H1 (cell line): Measurements from ENCODE around the gene MTFP1. TPM values are rescaled to one million over a fixed set of nuclear protein-coding genes. Genes with fewer than 3 reads are reported as not detected.

Experiments used
- CTCF ChIA-PET: fragments of 300-600 bp; sonication (Branson Sonifier 250); formaldehyde crosslinking; loops from one replicate; lab custom pipeline; 2021; ENCODE audit not compliant: partially characterized antibody; lab: Charles Lee
- POLR2A ChIA-PET: fragments of 300-600 bp; sonication (Branson Sonifier 250); formaldehyde crosslinking; loops from one replicate; lab custom pipeline; 2021; ENCODE audit warnings: inconsistent platforms; ENCODE audit not compliant: partially characterized antibody; lab: Charles Lee
- DNase-seq, 2 experiments: peaks; one replicate each; pipeline versions ENCODE4 v3.0.0 to v3.0.0-alpha.2; 2010 to 2022; ENCODE audit warnings: low spot score in 2 of 2, low read depth in 1 of 2, mixed read lengths in 1 of 2
- FAIRE-seq: peaks from 2 replicates; lab custom pipeline; 2011; peaks lifted over from hg19 to GRCh38; lab: Jason Lieb, UNC
- H2AFZ ChIP-seq: 2 replicates; pipeline ENCODE4 v1.8.1; 2012; ENCODE audit warnings: low read length, inconsistent platforms
- H2AK5ac ChIP-seq: 2 replicates; pipeline ENCODE4 v1.6.1; 2013; ENCODE audit warnings: low read depth, low read length
- H2BK120ac ChIP-seq: replicated peaks from 2 replicates; pipeline ENCODE3; 2013; ENCODE audit warnings: low read depth, low read length, inconsistent platforms
- H2BK12ac ChIP-seq: 2 replicates; pipeline ENCODE4 v1.6.1; 2013; ENCODE audit warnings: low read depth, low read length
- H2BK15ac ChIP-seq: 2 replicates; pipeline ENCODE4 v1.6.1; 2013; ENCODE audit warnings: low read length
- H2BK20ac ChIP-seq: 2 replicates; pipeline ENCODE4 v1.6.1; 2013; ENCODE audit warnings: low read length
- H2BK5ac ChIP-seq: 2 replicates; pipeline ENCODE4 v1.6.1; 2013; ENCODE audit warnings: low read depth, low read length
- H3K14ac ChIP-seq: 2 replicates; pipeline ENCODE4 v1.6.1; 2013; ENCODE audit warnings: inconsistent platforms; ENCODE audit not compliant: insufficient read length
- H3K18ac ChIP-seq: 2 replicates; pipeline ENCODE4 v1.6.1; 2013; ENCODE audit warnings: low read length; ENCODE audit errors: extremely low read depth
- H3K23ac ChIP-seq: 2 replicates; pipeline ENCODE4 v1.6.1; 2013; ENCODE audit warnings: inconsistent platforms; ENCODE audit not compliant: insufficient read length
- H3K23me2 ChIP-seq: 2 replicates; pipeline ENCODE4 v1.6.1; 2013; ENCODE audit warnings: low read depth, low read length
- H3K27ac ChIP-seq: 2 replicates; pipeline ENCODE4 v1.6.1; 2011; ENCODE audit warnings: low read depth, low read length, inconsistent platforms
- H3K27me3 ChIP-seq, 4 experiments: replicated peaks in 1 of 4; 1 replicate in 1 of 4; 2 replicates in 3 of 4; pipeline versions ENCODE4 v1.6.1 to v1.8.1; 2011 to 2013; ENCODE audit warnings: low read length in 3 of 4, mild to moderate bottlenecking in 3 of 4, inconsistent platforms in 2 of 4, mixed read lengths in 2 of 4, moderate library complexity in 1 of 4; ENCODE audit not compliant: control insufficient read depth in 3 of 4, insufficient read depth in 3 of 4; ENCODE audit errors: extremely low read depth in 1 of 4
- H3K36me3 ChIP-seq, 4 experiments: 2 replicates each; pipeline versions ENCODE4 v1.6.1 to v1.8.1; 2011 to 2013; ENCODE audit warnings: mild to moderate bottlenecking in 4 of 4, low read length in 3 of 4, moderate library complexity in 2 of 4, control low read depth in 1 of 4, inconsistent platforms in 1 of 4; ENCODE audit not compliant: insufficient read depth in 4 of 4, control insufficient read depth in 2 of 4
- H3K4ac ChIP-seq: replicated peaks from 2 replicates; pipeline ENCODE3; 2013; ENCODE audit warnings: low read length, low read depth, mixed read lengths, inconsistent platforms; ENCODE audit not compliant: insufficient read length
- H3K4me1 ChIP-seq, 4 experiments: replicated peaks in 1 of 4; 1 replicate in 1 of 4; 2 replicates in 3 of 4; pipeline versions ENCODE4 v1.6.1 to v1.8.1; 2011 to 2013; ENCODE audit warnings: low read length in 3 of 4, inconsistent platforms in 2 of 4, mixed read lengths in 1 of 4; ENCODE audit not compliant: insufficient read depth in 4 of 4, control insufficient read depth in 3 of 4
- H3K4me2 ChIP-seq, 2 experiments: 2 replicates each; pipeline versions ENCODE4 v1.6.1 to v1.8.1; 2011 to 2013; ENCODE audit warnings: low read depth in 2 of 2, low read length in 2 of 2, control low read depth in 1 of 2, inconsistent platforms in 1 of 2, mild to moderate bottlenecking in 1 of 2; ENCODE audit not compliant: insufficient read depth in 1 of 2
- H3K4me3 ChIP-seq, 4 experiments: fragments of 200-600, 300-600 bp in 1 of 4; sonication (generic), shearing (Covaris generic), sonication (Bioruptor Twin) in 1 of 4; 2 replicates each; pipeline versions ENCODE4 v1.5.1 to v1.8.1; 2011 to 2016; ENCODE audit warnings: low read length in 4 of 4, low read depth in 3 of 4, control low read depth in 2 of 4, inconsistent platforms in 2 of 4, mild to moderate bottlenecking in 2 of 4, mixed read lengths in 1 of 4, moderate library complexity in 1 of 4; ENCODE audit not compliant: insufficient read depth in 2 of 4; ENCODE audit errors: extremely low read depth in 1 of 4
- H3K56ac ChIP-seq: replicated peaks from 2 replicates; pipeline ENCODE3; 2013; ENCODE audit warnings: low read depth, mild to moderate bottlenecking, mixed read lengths, low read length, inconsistent platforms; ENCODE audit not compliant: insufficient read length
- H3K79me1 ChIP-seq: 2 replicates; pipeline ENCODE4 v1.6.1; 2013; ENCODE audit warnings: low read depth, low read length, control low read depth
- H3K79me2 ChIP-seq, 2 experiments: 2 replicates each; pipeline versions ENCODE4 v1.6.1 to v1.8.1; 2012 to 2013; ENCODE audit warnings: low read length in 2 of 2, mild to moderate bottlenecking in 2 of 2, inconsistent platforms in 1 of 2; ENCODE audit not compliant: insufficient read depth in 2 of 2, control insufficient read depth in 1 of 2
- H3K9ac ChIP-seq, 4 experiments: replicated peaks in 1 of 4; 1 replicate in 1 of 4; 2 replicates in 3 of 4; pipeline versions ENCODE4 v1.6.1 to v1.8.1; 2011 to 2013; ENCODE audit warnings: low read depth in 3 of 4, low read length in 3 of 4, control low read depth in 2 of 4, mild to moderate bottlenecking in 2 of 4, moderate library complexity in 2 of 4, inconsistent platforms in 1 of 4; ENCODE audit errors: extremely low read depth in 1 of 4
- H3K9me3 ChIP-seq, 2 experiments: 2 replicates each; pipeline versions ENCODE4 v1.6.1 to v1.8.1; 2012 to 2013; ENCODE audit warnings: mild to moderate bottlenecking in 2 of 2, moderate library complexity in 2 of 2, control low read depth in 1 of 2, inconsistent platforms in 1 of 2, low read depth in 1 of 2, low read length in 1 of 2, mixed read lengths in 1 of 2; ENCODE audit not compliant: insufficient read depth in 2 of 2
- H4K20me1 ChIP-seq, 2 experiments: replicated peaks in 1 of 2; 2 replicates each; pipeline versions ENCODE3 to v1.8.1; 2011 to 2013; ENCODE audit warnings: inconsistent platforms in 2 of 2, low read length in 2 of 2, mild to moderate bottlenecking in 1 of 2; ENCODE audit not compliant: insufficient read depth in 2 of 2, control insufficient read depth in 1 of 2
- H4K5ac ChIP-seq: 2 replicates; pipeline ENCODE4 v1.6.1; 2013; ENCODE audit warnings: low read length, low read depth, mixed read lengths, inconsistent platforms; ENCODE audit not compliant: insufficient read length
- H4K8ac ChIP-seq: 2 replicates; pipeline ENCODE4 v1.8.0; 2013; ENCODE audit warnings: mild to moderate bottlenecking, moderate library complexity, low read length, inconsistent platforms; ENCODE audit not compliant: insufficient read depth; ENCODE audit errors: extremely low read depth
- H4K91ac ChIP-seq: replicated peaks from 2 replicates; pipeline ENCODE3; 2013; ENCODE audit warnings: low read length, mixed read lengths, inconsistent platforms; ENCODE audit not compliant: insufficient read length
- CREB1 ChIP-seq: IDR thresholded peaks from 2 replicates; pipeline ENCODE4 v1.6.1; 2012; ENCODE audit warnings: inconsistent platforms
- EZH2 ChIP-seq: fragments of 200-600 bp; sonication (generic); IDR thresholded peaks from 2 replicates; pipeline ENCODE4 v1.7.1; 2012; ENCODE audit warnings: low read depth, mild to moderate bottlenecking, moderate library complexity, low read length, inconsistent platforms; ENCODE audit not compliant: severe bottlenecking
- HDAC6 ChIP-seq: IDR thresholded peaks from one replicate; pipeline ENCODE4 v1.7.1; 2012; ENCODE audit warnings: low read depth, mild to moderate bottlenecking, inconsistent platforms, low read length, moderate library complexity
- JUND ChIP-seq: IDR thresholded peaks from 2 replicates; pipeline ENCODE4 v1.6.1; 2011; ENCODE audit warnings: mild to moderate bottlenecking, improper control_type of control experiment, low read length
- KDM1A ChIP-seq: fragments of 200-600, 300-600 bp; sonication (generic); IDR thresholded peaks from 2 replicates; pipeline ENCODE4 v1.7.1; 2016; ENCODE audit warnings: mild to moderate bottlenecking, low read length, borderline replicate concordance
- KDM4A ChIP-seq: IDR thresholded peaks from one replicate; pipeline ENCODE4 v1.7.1; 2012; ENCODE audit warnings: low read depth, mild to moderate bottlenecking, moderate library complexity, low read length, inconsistent platforms; ENCODE audit not compliant: severe bottlenecking
- KDM5A ChIP-seq: fragments of 200-600 bp; IDR thresholded peaks from 2 replicates; pipeline ENCODE4 v1.7.1; 2012; ENCODE audit warnings: mild to moderate bottlenecking, low read length, inconsistent platforms, mixed read lengths
- MAFK ChIP-seq: IDR thresholded peaks from 2 replicates; pipeline ENCODE4 v1.6.1; 2012; ENCODE audit warnings: low read depth, mild to moderate bottlenecking, improper control_type of control experiment, low read length
- NRF1 ChIP-seq: IDR thresholded peaks from 2 replicates; pipeline ENCODE4 v1.6.1; 2011; ENCODE audit warnings: mild to moderate bottlenecking, low read depth, low read length, improper control_type of control experiment
- SP1 ChIP-seq: IDR thresholded peaks from 2 replicates; pipeline ENCODE4 v1.6.1; 2011; ENCODE audit warnings: low read depth, low read length
- SP2 ChIP-seq: IDR thresholded peaks from 2 replicates; pipeline ENCODE4 v1.6.1; 2012; ENCODE audit warnings: mild to moderate bottlenecking, low read length, inconsistent platforms
- TEAD4 ChIP-seq: IDR thresholded peaks from 2 replicates; pipeline ENCODE4 v1.6.1; 2012; ENCODE audit warnings: low read depth, low read length, inconsistent platforms, mixed read lengths
- WGBS, 2 experiments: shearing (Covaris generic) in 1 of 2; methylation state at CpG; one replicate each; pipeline versions ENCODE4 v1.1.6 to v1.1.7; 2013 to 2015; ENCODE audit warnings: low lambda C conversion rate in 2 of 2, mixed read lengths in 2 of 2, inconsistent platforms in 1 of 2, low coverage in 1 of 2, missing lambda C conversion rate in 1 of 2; ENCODE audit not compliant: insufficient replicate concordance in 2 of 2, insufficient coverage in 1 of 2, insufficient read length in 1 of 2; ENCODE audit errors: extremely low coverage in 1 of 2, missing lambda C conversion rate in 1 of 2; 5-methylcytosine and 5-hydroxymethylcytosine counted together
- polyA plus RNA-seq, 7 experiments: library from polyadenylated mRNA; depleted of rRNA in 3 of 7; stranded (reverse) in 5 of 7; unstranded in 2 of 7; fragments of >200 nt in 5 of 7; fragments of 200-250 nt in 2 of 7; gene quantifications; 1 replicate in 5 of 7; 2 replicates in 1 of 7; 4 replicates in 1 of 7; pipeline versions ENCODE4 v1.2.1 to v1.2.3, GENCODE V29; 2011 to 2013; ENCODE audit warnings: missing spikeins in 2 of 7, mixed read lengths in 2 of 7
- total RNA-seq: library from RNA; stranded (reverse); fragmentation: NEBNext Ultra II Directional; extraction: Animal tissue kit (Norgen Biotek cat#: 25700); gene quantifications from 2 replicates; pipeline ENCODE4 v1.2.1, GENCODE V29; 2021

The MTFP1 gene
- total and polyA plus RNA-seq, 2 of the 8 experiments (the other 6 are each of a cell fraction or from before 2014, with no cell fraction given), result 59.8 to 98.8 TPM

- Histone ChIP-seq H2AFZ (0 out of 2 replicates have a peak overlapping the region, but pooled peaks have one; percentile 39), H3K56ac (no peak overlapping the region), H2BK20ac (no peak overlapping the region), H3K79me2 (no peaks in the 10 kb centered on the region), H4K8ac (no peak overlapping the region), H3K23ac (no peak overlapping the region), H4K20me1 (no peaks in the 10 kb centered on the region), H3K9me3 (peaks cover 0 to 6% of the 10 kb centered on the region in 2 experiments; a peak in 1 of 4 replicates), H2BK15ac (no peak overlapping the region), H4K91ac (no peak overlapping the region), H2BK120ac (no peak overlapping the region), H3K4me1 (peaks cover 0 to 3% (median 0%) of the 10 kb centered on the region in 4 experiments; a peak in 1 of 7 replicates), H3K4me3 (no peak overlapping the region), H3K14ac (no peak overlapping the region), H3K27me3 (no peaks in the 10 kb centered on the region), H3K23me2 (no peaks in the 10 kb centered on the region), H3K4me2 (no peak overlapping the region), H3K27ac (no peak overlapping the region), H2BK12ac (no peak overlapping the region), H3K18ac (no peak overlapping the region), H3K4ac (no peak overlapping the region)
- POLR2A ChIA-PET, result interaction anchor here (1.1 kb wide), 1 partner anchor 9 kb away, joined by 4 read pairs; no protein-coding TSS in a partner anchor
- TF ChIP-seq HDAC6 (no peak), KDM4A (no peak), JUND (no peak), NRF1 (no peak), CREB1 (no peak), MAFK (no peak), TEAD4 (no peak), SP1 (no peak), SP2 (no peak), KDM1A (no peak), KDM5A (no peak), EZH2 (no peak)
- TF ChIP-seq, all 59 proteins: peak for 0
- Histone ChIP-seq H3K9ac (no peak overlapping the region), H3K36me3 (no peaks in the 10 kb centered on the region), H4K5ac (no peak overlapping the region), H2BK5ac (no peak overlapping the region), H2AK5ac (peak overlapping the region; percentile 65; the same call in 1 of the 2 replicates), H3K79me1 (no peaks in the 10 kb centered on the region)
- FAIRE-seq, result no peak
- no peak for DNase-seq
- CTCF ChIA-PET, result interaction anchor here (1.0 to 2.1 kb wide), 7 partner anchors 8 to 92 kb away, joined by 3 to 21 read pairs (median 4); partner anchors contain the start of gene MTFP1
- 97% methylated on average over 2 of the region's 2 CpGs; no CpG with 5 or more reads in 1 of the 2 experiments for WGBS, 2 experiments
Measured at GRCh38 chr22:30436196-30436595, 10.6 kb downstream of the MTFP1 start.
